ENCODE results near the gene BANK1.
A peak's percentile ranks its signal among the peaks of the same experiment; 100 is the strongest.

BANK1 gene

GRCh38 chr4:101790521-101791181, at the start of gene BANK1:
Gene BANK1, plus strand, starts transcription at chr4:101790730. Its CDS starts 151 bp downstream, at chr4:101790881.
- DNase-seq = peak; percentile 8 to 10

- no peak for DNase-seq
Observed at GRCh38 chr4:101753721-101754120, 36.8 kb upstream of the BANK1 start.

- DNase-seq = no peak
Observed at GRCh38 chr4:101756181-101756580, 34.3 kb upstream of the BANK1 start.

GRCh38 chr4:101761405-101761804, 29.1 kb upstream of the BANK1 start:
- DNase-seq = no peak

- DNase-seq = no peak
Observed at GRCh38 chr4:101762025-101762424, 28.5 kb upstream of the BANK1 start.

GRCh38 chr4:101762534-101762933, 28.0 kb upstream of the BANK1 start:
- no peak for DNase-seq

GRCh38 chr4:101763576-101763975, 27.0 kb upstream of the BANK1 start:
- DNase-seq = no peak

GRCh38 chr4:101774807-101775206, 15.7 kb upstream of the BANK1 start:
- DNase-seq = no peak

GRCh38 chr4:101777431-101777830, 13.1 kb upstream of the BANK1 start:
- no peak for DNase-seq

- no peak for DNase-seq
Observed at GRCh38 chr4:101780284-101780683, 10.2 kb upstream of the BANK1 start.

- DNase-seq = no peak
Observed at GRCh38 chr4:101782546-101782945, 8.0 kb upstream of the BANK1 start.

- no peak for DNase-seq
Observed at GRCh38 chr4:101784957-101785356, 5.6 kb upstream of the BANK1 start.

- no peak for DNase-seq
Observed at GRCh38 chr4:101785486-101785885, 5.0 kb upstream of the BANK1 start.

- DNase-seq = no peak
Observed at GRCh38 chr4:101787701-101788316, 2.7 kb upstream of the BANK1 start.

GRCh38 chr4:101791182-101791558, 640 bp downstream of the BANK1 start:
- no peak for DNase-seq

- no peak for DNase-seq
Observed at GRCh38 chr4:101792056-101792590, 1.6 kb downstream of the BANK1 start.

GRCh38 chr4:101793397-101793796, 2.9 kb downstream of the BANK1 start:
- no peak for DNase-seq

- DNase-seq = no peak
Observed at GRCh38 chr4:101794806-101795205, 4.3 kb downstream of the BANK1 start.

GRCh38 chr4:101795704-101796103, 5.2 kb downstream of the BANK1 start:
- no peak for DNase-seq

GRCh38 chr4:101801958-101802357, 11.4 kb downstream of the BANK1 start:
- DNase-seq = no peak

GRCh38 chr4:101806914-101807313, 16.4 kb downstream of the BANK1 start:
- DNase-seq = no peak

- DNase-seq = no peak
Observed at GRCh38 chr4:101807351-101807750, 16.8 kb downstream of the BANK1 start.

- DNase-seq = no peak
Observed at GRCh38 chr4:101813604-101814003, 23.1 kb downstream of the BANK1 start.

GRCh38 chr4:101818362-101818761, 27.8 kb downstream of the BANK1 start:
- no peak for DNase-seq

- DNase-seq = no peak
Observed at GRCh38 chr4:101823864-101824263, 33.3 kb downstream of the BANK1 start.
